ENCODE data around the gene DBX1.

DNA sequence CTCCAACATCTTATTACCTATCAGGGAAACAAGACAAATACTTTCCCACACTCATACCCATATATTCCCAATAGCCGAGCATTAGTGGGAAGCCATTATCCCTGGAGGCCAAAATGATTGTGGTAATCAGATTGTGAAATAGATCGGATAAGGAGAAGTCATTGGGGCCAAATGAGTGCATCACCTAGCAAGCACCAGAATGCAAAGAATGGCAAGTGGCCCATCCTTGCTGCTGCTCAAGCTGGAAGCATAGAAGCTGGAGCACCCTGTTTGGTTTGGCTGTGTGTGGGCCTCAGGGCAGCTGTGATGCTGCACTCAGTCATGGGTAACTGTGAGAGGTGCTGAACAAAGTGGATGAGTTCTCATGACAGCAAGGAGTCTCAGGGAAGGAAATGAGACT, 18.7 kb upstream of the DBX1 start:
- TF ChIP-seq, protein P1, sequence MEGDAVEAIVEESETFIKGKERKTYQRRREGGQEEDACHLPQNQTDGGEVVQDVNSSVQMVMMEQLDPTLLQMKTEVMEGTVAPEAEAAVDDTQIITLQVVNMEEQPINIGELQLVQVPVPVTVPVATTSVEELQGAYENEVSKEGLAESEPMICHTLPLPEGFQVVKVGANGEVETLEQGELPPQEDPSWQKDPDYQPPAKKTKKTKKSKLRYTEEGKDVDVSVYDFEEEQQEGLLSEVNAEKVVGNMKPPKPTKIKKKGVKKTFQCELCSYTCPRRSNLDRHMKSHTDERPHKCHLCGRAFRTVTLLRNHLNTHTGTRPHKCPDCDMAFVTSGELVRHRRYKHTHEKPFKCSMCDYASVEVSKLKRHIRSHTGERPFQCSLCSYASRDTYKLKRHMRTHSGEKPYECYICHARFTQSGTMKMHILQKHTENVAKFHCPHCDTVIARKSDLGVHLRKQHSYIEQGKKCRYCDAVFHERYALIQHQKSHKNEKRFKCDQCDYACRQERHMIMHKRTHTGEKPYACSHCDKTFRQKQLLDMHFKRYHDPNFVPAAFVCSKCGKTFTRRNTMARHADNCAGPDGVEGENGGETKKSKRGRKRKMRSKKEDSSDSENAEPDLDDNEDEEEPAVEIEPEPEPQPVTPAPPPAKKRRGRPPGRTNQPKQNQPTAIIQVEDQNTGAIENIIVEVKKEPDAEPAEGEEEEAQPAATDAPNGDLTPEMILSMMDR (IDR thresholded peaks at IDR 0.05) = no peak
- no peak for TF ChIP-seq EZH2 (IDR thresholded peaks at IDR 0.05)
